Iris pigment epithelial cell (primary cell): ENCODE results near the gene SPHKAP.
"Not testable (repeated sequence)": the region's sequence is repeated elsewhere in the genome, so short reads cannot be mapped to it uniquely, and the experiment has no call there.

Experiments used
- DNase-seq: peaks from one replicate; pipeline ENCODE4 v3.0.0-alpha.2; 2011; ENCODE audit warnings: low read depth

The SPHKAP gene

DNA sequence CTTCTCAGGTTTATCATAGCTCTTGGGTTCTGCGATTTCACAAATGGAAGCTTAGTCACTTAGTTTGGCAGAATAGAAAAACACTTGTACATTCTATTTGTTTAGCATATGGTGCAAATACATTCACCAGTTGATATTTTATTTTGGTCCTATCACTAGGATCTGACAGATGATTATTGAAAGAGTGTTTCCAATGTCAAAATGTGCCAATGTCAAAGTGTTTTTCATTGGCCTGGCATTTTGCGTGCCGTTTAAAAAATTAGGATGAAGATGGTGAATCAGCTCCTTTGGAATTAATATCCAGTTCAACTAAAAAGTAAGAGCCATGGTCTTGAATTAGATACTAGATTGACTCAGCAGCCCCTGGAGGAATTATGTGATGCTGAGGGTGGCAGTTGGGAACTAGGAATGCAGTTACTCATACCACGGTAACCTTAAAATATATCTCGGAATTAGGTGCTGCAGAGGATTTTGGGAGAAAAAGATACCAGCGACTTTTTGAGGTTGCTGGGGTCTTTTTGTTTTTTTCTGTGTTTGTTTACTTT, 87.0 kb downstream of the SPHKAP start:
- DNase-seq, result no peak

DNA sequence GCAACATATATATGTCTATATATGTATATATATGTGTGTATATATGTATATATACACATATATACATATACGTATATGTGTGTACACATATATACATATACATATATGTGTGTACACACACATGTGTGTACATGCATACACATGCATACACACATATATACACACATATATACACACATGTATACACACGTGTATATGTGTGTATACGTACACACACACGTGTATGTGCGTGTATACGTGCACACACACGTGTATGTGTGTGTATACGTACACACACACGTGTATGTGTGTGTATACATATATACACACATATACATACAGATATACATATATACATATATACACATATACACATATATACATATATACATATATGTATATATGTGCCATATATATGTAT, 89.4 kb downstream of the SPHKAP start:
- no peak for DNase-seq

DNA sequence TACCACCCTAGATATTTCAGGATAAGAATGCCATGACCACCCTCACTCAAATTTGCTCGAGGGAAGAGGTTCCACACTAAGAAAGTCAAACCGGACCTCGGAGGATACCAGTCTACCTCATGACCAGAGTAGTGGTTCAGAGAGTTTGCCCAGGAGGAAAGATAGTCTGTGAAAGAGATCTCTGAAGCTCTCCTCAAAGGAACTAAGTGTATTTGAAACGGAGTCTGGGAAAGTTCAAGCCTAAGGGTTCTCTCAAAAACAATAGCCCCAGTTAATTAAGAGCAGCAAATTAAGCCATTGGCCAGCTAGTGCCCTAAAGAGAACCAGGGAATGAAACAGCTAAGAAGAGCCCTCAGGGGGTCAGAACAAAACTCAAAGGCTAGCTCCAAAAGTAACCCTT, 94.9 kb downstream of the SPHKAP start:
- no peak for DNase-seq

DNA sequence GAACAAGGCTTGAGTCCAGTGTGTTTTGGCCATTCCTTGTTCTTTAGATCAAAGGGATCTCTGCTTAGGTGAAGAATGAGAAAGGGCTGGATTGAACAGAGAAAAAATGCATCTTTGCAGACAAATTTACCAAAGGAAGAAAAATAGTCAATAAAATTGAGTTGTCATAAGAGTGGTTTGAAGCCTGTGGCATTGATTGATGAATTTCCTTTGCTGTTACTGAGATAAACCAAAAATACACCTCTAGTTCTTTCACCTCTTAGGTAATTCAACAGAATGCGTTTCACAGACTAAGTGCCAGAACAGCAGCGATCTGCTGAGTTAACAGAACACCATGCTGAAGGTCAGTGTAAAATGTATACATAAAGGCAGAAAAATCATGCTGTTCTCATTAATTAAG, 96.8 kb downstream of the SPHKAP start:
- DNase-seq, result no peak

- no peak for DNase-seq
Measured at GRCh38 chr2:228083131-228083530, 98.4 kb downstream of the SPHKAP start.

DNA sequence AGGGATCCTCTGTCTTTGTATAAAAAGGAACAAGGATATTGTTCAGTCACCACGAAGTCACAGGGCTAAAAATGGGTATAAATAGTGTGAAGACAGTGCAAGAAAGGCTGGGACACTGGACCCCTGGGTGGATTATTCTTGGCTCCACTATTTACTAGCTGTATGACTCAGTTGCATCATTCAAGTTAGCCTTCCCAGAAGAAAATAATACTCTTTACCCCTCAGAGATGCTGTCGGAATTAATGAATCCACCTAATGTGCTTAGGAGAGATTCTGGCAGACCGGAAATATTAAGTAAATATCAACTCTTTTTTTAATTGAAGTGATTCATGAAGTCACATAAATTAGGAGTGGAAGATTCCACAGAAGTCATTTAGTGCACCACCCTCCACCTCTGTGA, 98.9 kb downstream of the SPHKAP start:
- DNase-seq, result no peak

DNA sequence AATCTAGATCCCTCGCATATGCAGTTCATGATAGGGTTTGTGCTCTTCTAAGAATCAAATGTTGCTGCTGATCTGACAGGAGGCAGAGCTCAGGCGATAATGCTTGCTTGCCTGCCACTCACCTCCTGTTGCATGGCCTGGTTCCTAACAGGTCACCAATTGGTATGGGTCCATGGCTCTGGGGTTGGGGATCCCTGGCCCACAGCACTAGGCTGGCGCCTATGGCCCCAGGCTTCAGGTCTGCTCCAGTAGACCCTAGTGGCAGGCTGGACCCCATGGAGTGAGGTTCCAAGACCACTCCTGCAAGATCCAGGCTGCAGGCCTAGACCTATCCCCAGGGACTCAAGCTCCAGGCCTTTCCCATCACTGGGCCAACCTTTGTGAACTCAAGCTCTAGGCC, 102.3 kb downstream of the SPHKAP start:
- no peak for DNase-seq

- DNase-seq, result not testable (repeated sequence)
Measured at GRCh38 chr2:228076695-228077094, 104.8 kb downstream of the SPHKAP start.

DNA sequence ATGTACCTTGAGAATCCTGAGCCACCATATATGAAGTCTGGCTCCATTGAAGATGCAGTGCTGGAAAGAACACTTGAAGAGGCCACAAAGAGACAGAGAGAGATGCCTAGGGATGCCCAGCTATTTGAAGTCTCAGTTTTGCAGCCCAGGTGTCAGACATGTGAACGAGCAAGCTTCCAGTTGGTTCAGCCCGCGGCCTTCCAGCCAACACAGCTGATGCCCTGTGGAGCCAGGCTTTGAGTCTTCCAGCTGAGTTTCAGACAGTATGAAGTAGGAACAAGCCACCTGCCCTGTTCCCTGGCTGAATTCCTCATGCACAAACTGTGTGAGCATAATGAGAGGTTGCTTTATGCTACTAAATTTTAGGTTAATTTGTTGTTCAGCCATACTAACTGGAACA, 108.8 kb downstream of the SPHKAP start:
- DNase-seq, result no peak

- no peak for DNase-seq
Measured at GRCh38 chr2:228067309-228067708, 114.2 kb downstream of the SPHKAP start.

DNA sequence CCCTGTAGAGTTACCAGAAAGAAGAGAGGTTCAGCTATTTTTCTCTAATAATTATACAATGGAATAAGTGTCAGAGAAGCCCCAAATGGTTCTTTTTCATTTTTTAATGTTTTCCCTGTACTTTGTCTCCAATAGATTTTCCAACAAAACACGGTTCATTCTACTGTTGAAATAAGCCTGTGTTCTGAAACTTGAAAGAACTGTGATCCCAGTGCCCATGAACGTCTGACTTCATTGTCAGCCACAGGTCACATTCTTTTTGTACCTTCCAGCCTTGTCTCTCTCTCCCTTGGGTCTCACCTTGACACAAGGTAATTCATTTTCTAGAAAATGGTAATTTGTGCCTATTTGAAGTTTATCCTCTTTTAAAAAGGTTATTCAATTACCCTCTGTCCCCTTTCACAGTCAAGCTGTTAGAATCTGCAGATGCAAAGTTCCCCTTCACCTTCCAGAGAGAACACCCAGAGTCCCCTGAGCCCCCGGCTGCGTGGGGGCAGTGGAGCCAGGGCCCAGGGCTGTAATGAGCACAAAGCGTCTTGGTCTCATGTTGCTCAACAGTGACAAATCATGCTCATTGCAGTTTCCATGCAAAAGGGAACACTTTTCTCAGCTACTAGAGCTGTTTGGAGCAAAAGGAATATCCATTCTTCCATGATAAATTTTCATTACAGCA, 115.2 kb downstream of the SPHKAP start:
- no peak for DNase-seq

DNA sequence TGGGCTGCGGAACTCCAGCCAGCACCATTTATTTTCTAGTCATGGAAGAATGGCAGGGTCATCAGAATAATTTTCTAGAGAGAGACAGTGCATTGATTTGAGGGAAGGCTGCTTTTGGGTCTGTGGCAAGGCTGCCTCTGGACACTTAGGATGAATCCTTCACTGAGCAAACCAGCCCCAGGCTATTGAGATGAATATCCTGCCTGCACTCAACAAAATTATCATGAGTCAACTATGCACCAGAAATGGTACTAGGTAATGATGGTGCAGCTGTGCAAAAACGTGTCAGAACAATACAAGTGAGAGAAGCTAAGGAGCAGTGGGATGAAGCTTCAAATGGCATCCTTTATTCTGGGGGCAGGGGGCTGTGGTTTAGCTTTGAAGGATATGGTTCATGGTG, 115.8 kb downstream of the SPHKAP start:
- no peak for DNase-seq

DNA sequence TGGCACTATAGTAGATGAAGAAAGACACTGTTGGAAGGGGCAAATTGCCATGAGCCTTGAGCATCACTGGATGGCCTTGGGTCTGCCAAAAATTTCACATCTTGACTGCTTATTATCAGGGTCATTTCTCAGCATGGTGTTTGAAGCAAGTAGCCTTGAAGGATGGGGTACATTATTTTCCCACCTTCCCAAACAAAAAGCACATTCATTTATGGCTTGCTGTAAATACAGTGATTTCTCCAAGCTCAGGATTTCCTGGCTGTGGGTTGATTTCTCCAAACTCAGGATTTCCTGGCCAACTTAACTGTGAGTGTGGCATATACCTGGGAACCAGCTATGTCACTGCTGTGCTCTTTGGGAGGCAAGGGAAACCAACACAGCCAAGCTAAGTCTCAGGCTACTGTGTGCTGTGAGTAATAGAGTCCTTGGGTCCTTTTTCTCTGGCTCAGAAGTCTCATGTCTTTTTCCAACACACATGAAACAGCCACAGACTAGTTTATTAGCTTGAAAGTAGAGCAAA, 116.6 kb downstream of the SPHKAP start:
- DNase-seq, result no peak

GRCh38 chr2:228064024-228064423, 117.5 kb downstream of the SPHKAP start:
- DNase-seq, result no peak

DNA sequence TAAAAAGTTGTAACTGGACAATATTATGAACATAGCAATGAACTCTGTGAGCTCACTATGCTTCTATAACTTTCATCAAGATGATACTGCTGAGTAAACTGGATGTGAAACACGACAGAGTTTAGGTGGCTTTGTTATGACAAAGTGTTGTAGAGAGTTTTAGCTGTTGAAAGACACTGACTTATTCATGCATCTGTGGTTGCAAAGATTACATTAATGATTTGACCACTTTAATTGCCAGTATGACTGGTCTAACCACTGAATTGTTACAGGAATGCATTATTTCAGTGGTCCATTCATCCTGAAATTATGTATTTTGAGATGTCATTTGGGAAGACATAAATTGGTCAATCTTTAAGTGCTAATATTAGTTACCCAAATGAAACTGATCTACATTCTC, 117.9 kb downstream of the SPHKAP start:
- DNase-seq, result no peak

GRCh38 chr2:228059735-228060134, 121.8 kb downstream of the SPHKAP start:
- no peak for DNase-seq

DNA sequence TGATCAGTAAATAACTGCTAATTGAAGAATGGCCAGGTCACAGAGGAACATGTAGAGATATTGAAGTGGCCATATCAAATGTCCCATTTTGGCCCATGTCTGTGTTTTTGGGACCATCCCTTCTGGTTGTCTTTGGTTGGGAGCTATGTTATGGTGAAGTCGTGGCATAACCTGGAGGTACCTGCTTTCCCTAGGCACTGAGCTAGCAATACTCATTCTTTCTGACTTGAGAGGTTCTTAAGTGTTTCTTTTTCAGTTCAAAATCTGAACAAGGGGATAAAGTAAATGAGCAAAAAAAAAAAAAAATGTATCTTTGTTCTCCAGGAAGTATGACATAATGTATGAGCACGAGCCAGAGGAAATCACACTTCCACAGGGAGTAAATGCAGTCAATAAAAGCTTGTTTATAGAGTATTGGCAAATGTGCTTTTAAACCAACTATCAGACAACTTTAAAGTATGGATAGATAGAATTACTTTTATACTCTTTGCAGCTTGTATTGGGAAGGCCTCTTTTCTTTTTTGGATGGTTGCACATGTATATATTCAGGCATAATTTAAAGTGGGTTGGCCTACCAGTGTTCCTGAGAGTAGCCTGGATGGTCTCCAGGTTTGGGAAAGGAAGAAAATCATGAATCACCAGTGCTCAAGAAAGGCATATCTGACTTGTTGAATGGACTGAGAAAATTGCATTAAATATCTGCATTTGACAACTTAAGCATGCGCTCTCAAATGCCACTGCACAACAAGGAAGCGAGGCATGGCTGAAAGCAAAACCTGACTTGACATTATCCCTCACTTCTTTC, 125.0 kb downstream of the SPHKAP start:
- no peak for DNase-seq

GRCh38 chr2:228048838-228049490, 132.5 kb downstream of the SPHKAP start:
- peak; percentile 49 for DNase-seq

- DNase-seq, result no peak
Measured at GRCh38 chr2:228040995-228041394, 140.5 kb downstream of the SPHKAP start.

- peak; percentile 30 for DNase-seq
Measured at GRCh38 chr2:228039752-228040534, 141.5 kb downstream of the SPHKAP start.

DNA sequence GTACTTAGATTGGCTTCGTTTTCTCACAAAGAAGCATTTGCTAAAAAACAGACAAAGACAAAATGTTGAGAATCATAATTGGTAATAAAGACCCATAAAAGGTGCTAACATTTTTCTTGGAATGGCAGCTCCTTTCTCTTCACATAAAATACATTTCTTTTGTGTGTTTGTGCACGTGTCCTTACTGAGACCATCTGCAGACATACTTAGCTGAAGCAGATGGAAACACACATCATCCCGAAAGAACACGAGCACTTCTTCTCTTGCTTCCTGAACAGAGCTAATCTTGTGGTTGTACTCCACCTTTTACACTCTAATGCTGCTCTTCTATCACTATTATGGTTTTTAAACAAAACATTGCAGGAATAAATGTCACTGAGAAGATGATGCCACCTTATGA, 142.5 kb downstream of the SPHKAP start:
- DNase-seq, result no peak

- DNase-seq, result no peak
Measured at GRCh38 chr2:228037915-228038314, 143.6 kb downstream of the SPHKAP start.
